Superior temporal gyrus (tissue), 1 donor: ENCODE data around the gene CPEB3.
"Not testable (repeated sequence)": the region's sequence is repeated elsewhere in the genome, so short reads cannot be mapped to it uniquely, and the experiment has no call there.

Experiments
- DNase-seq: peaks from one replicate; pipeline ENCODE4 v3.0.0-alpha.2; 2016; ENCODE audit errors: extremely low spot score

CPEB3 gene

GRCh38 chr10:92267343-92267742 lies 23.5 kb downstream of the CPEB3 start:
- no peak for DNase-seq

- DNase-seq: no peak
Measured at GRCh38 chr10:92265687-92266258, 25.1 kb downstream of the CPEB3 start.

- DNase-seq: no peak
Measured at GRCh38 chr10:92264249-92264648, 26.6 kb downstream of the CPEB3 start.

- DNase-seq: no peak
Measured at GRCh38 chr10:92263396-92263795, 27.5 kb downstream of the CPEB3 start.

- DNase-seq: no peak
Measured at GRCh38 chr10:92248566-92248965, 42.3 kb downstream of the CPEB3 start.

- DNase-seq: no peak
Measured at GRCh38 chr10:92244796-92245195, 46.1 kb downstream of the CPEB3 start.

- peak; percentile 95 for DNase-seq
Measured at GRCh38 chr10:92242910-92243671, 47.8 kb downstream of the CPEB3 start.

- DNase-seq: peak; percentile 65
Measured at GRCh38 chr10:92242380-92242779, 48.5 kb downstream of the CPEB3 start.

- DNase-seq: peak; percentile 79
Measured at GRCh38 chr10:92241501-92241900, 49.4 kb downstream of the CPEB3 start.

- DNase-seq: no peak
Measured at GRCh38 chr10:92241158-92241500, 49.7 kb downstream of the CPEB3 start.

- DNase-seq: peak; percentile 95
Measured at GRCh38 chr10:92240289-92241157, 50.4 kb downstream of the CPEB3 start.

- DNase-seq: peak; percentile 63
Measured at GRCh38 chr10:92239600-92240288, 51.1 kb downstream of the CPEB3 start.

GRCh38 chr10:92239151-92239599 lies 51.7 kb downstream of the CPEB3 start:
- DNase-seq: no peak

- DNase-seq: peak; percentile 66
Measured at GRCh38 chr10:92238586-92239098, 52.2 kb downstream of the CPEB3 start.

- peak; percentile 60 for DNase-seq
Measured at GRCh38 chr10:92238054-92238585, 52.8 kb downstream of the CPEB3 start.

- no peak for DNase-seq
Measured at GRCh38 chr10:92231196-92231595, 59.7 kb downstream of the CPEB3 start.

GRCh38 chr10:92222603-92223262 lies 68.1 kb downstream of the CPEB3 start:
- DNase-seq: no peak

- no peak for DNase-seq
Measured at GRCh38 chr10:92219559-92219958, 71.3 kb downstream of the CPEB3 start.

- DNase-seq: no peak
Measured at GRCh38 chr10:92218569-92218968, 72.3 kb downstream of the CPEB3 start.

GRCh38 chr10:92216608-92217007 lies 74.3 kb downstream of the CPEB3 start:
- not testable (repeated sequence) for DNase-seq

- DNase-seq: not testable (repeated sequence)
Measured at GRCh38 chr10:92215222-92215621, 75.7 kb downstream of the CPEB3 start.
